ENCODE results near the gene ZMYND8. TPM values are rescaled to one million over a fixed set of nuclear protein-coding genes. Genes with fewer than 3 reads are reported as not detected.

ZMYND8 gene
- total and polyA plus RNA-seq, 2 of the 4 experiments (the other 2 are of a cell fraction) = 24.0 to 28.2 TPM

GRCh38 chr20:47354464-47354713, 2.1 kb downstream of the ZMYND8 start:
- Histone ChIP-seq H4K8ac (ENCODE audit: low read depth in 2 of 2, low read length in 2 of 2) (peak overlapping the region; percentile 97 to 99), H3K4me3 (ENCODE audit: insufficient read depth, low read depth, low read length) (no peak overlapping the region), H4K20me1 (ENCODE audit: insufficient read depth, low read length) (no peaks in the 10 kb centered on the region), H3K56ac (ENCODE audit: extremely low read depth, insufficient read depth, low read length) (peak overlapping the region; percentile 94), H3K79me1 (ENCODE audit: low read depth in 1 of 2, low read length in 2 of 2) (peaks cover 32 to 68% of the 10 kb centered on the region in 2 experiments; a peak in 3 of 4 replicates), H2AFZ (replicated peaks; ENCODE audit: low read length, poor library complexity) (no peak overlapping the region), H4K5ac (ENCODE audit: low read depth, low read length) (peak overlapping the region; percentile 98), H3K4me2 (ENCODE audit: low read depth, low read length) (peak overlapping the region; percentile 56), H3K18ac (ENCODE audit: low read depth, low read length) (peak overlapping the region; percentile 98), H3K36me3 (ENCODE audit: control insufficient read depth, insufficient read depth, low read length) (no peaks in the 10 kb centered on the region), H3K27me3 (ENCODE audit: control insufficient read depth, insufficient read depth, low read length) (no peaks in the 10 kb centered on the region), H3K9me3 (ENCODE audit: control insufficient read depth, insufficient read depth, low read length) (no peaks in the 10 kb centered on the region), H3K14ac (replicated peaks; ENCODE audit: low read depth, low read length) (peak overlapping the region; percentile 95), H2BK120ac (ENCODE audit: low read depth, low read length) (peak overlapping the region; percentile 99), H3K4me1 (ENCODE audit: control insufficient read depth, insufficient read depth, low read length) (peaks cover 70% of the 10 kb centered on the region), H3K9ac (ENCODE audit: low read depth, low read length) (peak overlapping the region; percentile 71), H2AK5ac (ENCODE audit: low read depth, low read length) (peak overlapping the region; percentile 88), H2BK15ac (ENCODE audit: low read depth, low read length) (peak overlapping the region; percentile 79), H4K91ac (ENCODE audit: insufficient read depth, low read depth, low read length) (peak overlapping the region; percentile 86), H3K23ac (ENCODE audit: low read depth, low read length) (peak overlapping the region; percentile 94), H2BK5ac (ENCODE audit: low read depth, low read length, poor library complexity, severe bottlenecking) (peak overlapping the region; percentile 97), H3K9me1 (ENCODE audit: insufficient read depth, low read length) (peaks cover 11% of the 10 kb centered on the region), H2AK9ac (replicated peaks; ENCODE audit: low read depth, low read length, poor library complexity) (no peak overlapping the region), H3K4ac (ENCODE audit: low read depth, low read length) (peak overlapping the region; percentile 100; the same call in 1 of the 2 replicates), H3K27ac (ENCODE audit: insufficient read depth, low read length) (peak overlapping the region; percentile 98), H2BK20ac (ENCODE audit: low read depth, low read length) (peak overlapping the region; percentile 87)
- intact Hi-C loops (cut with micrococcal nuclease) = no loop called here
- in situ Hi-C loops (cut with MboI; ENCODE audit: low sequenced_read_pairs) = no loop called here
- dilution Hi-C loops (cut with HindIII; ENCODE audit: low sequenced_read_pairs, unreplicated experiment) = no loop called here
- TF ChIP-seq BHLHE40 (IDR thresholded peaks at IDR 0.05; ENCODE audit: low read depth, low read length) (no peak), RAD21 (IDR thresholded peaks at IDR 0.05; ENCODE audit: low read length) (no peak), RFX5 (IDR thresholded peaks at IDR 0.05; ENCODE audit: low read depth, low read length) (no peak), MXI1 (IDR thresholded peaks at IDR 0.05; ENCODE audit: borderline replicate concordance, low read depth, low read length) (no peak), ELK1 (IDR thresholded peaks at IDR 0.05; ENCODE audit: borderline replicate concordance, low read depth, low read length) (no peak), CTCF (conservative IDR thresholded peaks at IDR 0.05; ENCODE audit: low read depth, low read length) (no peak), USF2 (IDR thresholded peaks at IDR 0.05; ENCODE audit: low read depth, low read length) (no peak), POLR2A (IDR thresholded peaks at IDR 0.05; ENCODE audit: low read depth, low read length) (no peak), SMC3 (IDR thresholded peaks at IDR 0.05; ENCODE audit: low read depth, low read length) (no peak), NFE2L2 (IDR thresholded peaks at IDR 0.05; ENCODE audit: low read depth, low read length) (no peak)
- CTCF ChIA-PET = interaction anchor here (1.0 to 1.2 kb wide), 3 partner anchors 27 to 81 kb away, joined by 6 read pairs; no protein-coding TSS in a partner anchor
- ATAC-seq (ENCODE audit: low read depth) (no peak), DNase-seq (no peak)
- POLR2A ChIA-PET (ENCODE audit: unreplicated experiment) = interaction anchor here (0.6 to 1.1 kb wide), 3 partner anchors 22 to 51 kb away, joined by 3 to 5 read pairs (median 3); no protein-coding TSS in a partner anchor
- TSS peak; percentile 8 for BruUV-seq (replicated peaks)
- 0% methylated on average over 1 of the region's 2 CpGs; no CpG with 5 or more reads in 1 of the 2 experiments for WGBS, 2 experiments (ENCODE audit: extremely low coverage in 2 of 2, insufficient read length in 1 of 2)

All from IMR-90 (cell line).